Colon (tissue), 2 donors: Measurements from ENCODE around the gene CORO1C.

Source experiments
- FAIRE-seq: peaks from 2 replicates; lab custom pipeline; 2012; peaks lifted over from hg19 to GRCh38; lab: Jason Lieb, UNC
- donor health status: control.
- donor health status: control.

CORO1C gene

GRCh38 chr12:108724054-108724889 lies 7.0 kb downstream of the CORO1C start:
- FAIRE-seq: no peak

GRCh38 chr12:108722992-108723766 lies 8.1 kb downstream of the CORO1C start:
- no peak for FAIRE-seq

GRCh38 chr12:108722463-108722862 lies 8.9 kb downstream of the CORO1C start:
- no peak for FAIRE-seq

GRCh38 chr12:108721824-108722223 lies 9.5 kb downstream of the CORO1C start:
- FAIRE-seq: no peak

- FAIRE-seq: no peak
Observed at GRCh38 chr12:108720757-108721514, 10.4 kb downstream of the CORO1C start.

- no peak for FAIRE-seq
Observed at GRCh38 chr12:108717243-108717642, 14.1 kb downstream of the CORO1C start.

GRCh38 chr12:108714866-108715265 lies 16.5 kb downstream of the CORO1C start:
- FAIRE-seq: no peak

- FAIRE-seq: no peak
Observed at GRCh38 chr12:108713471-108713870, 17.8 kb downstream of the CORO1C start.

GRCh38 chr12:108712925-108713203 lies 18.5 kb downstream of the CORO1C start:
- FAIRE-seq: no peak

- FAIRE-seq: no peak
Observed at GRCh38 chr12:108712165-108712924, 19.0 kb downstream of the CORO1C start.

- FAIRE-seq: no peak
Observed at GRCh38 chr12:108711489-108712164, 19.7 kb downstream of the CORO1C start.

GRCh38 chr12:108709697-108710096 lies 21.6 kb downstream of the CORO1C start:
- no peak for FAIRE-seq

GRCh38 chr12:108704527-108704926 lies 26.8 kb downstream of the CORO1C start:
- FAIRE-seq: no peak

- no peak for FAIRE-seq
Observed at GRCh38 chr12:108702595-108703320, 28.6 kb downstream of the CORO1C start.

GRCh38 chr12:108701779-108702441 lies 29.4 kb downstream of the CORO1C start:
- FAIRE-seq: no peak

- no peak for FAIRE-seq
Observed at GRCh38 chr12:108700833-108701541, 30.3 kb downstream of the CORO1C start.

GRCh38 chr12:108699955-108700563 lies 31.3 kb downstream of the CORO1C start:
- FAIRE-seq: no peak

- no peak for FAIRE-seq
Observed at GRCh38 chr12:108697905-108698304, 33.4 kb downstream of the CORO1C start.

- FAIRE-seq: no peak
Observed at GRCh38 chr12:108696996-108697290, 34.4 kb downstream of the CORO1C start.
